Glutamatergic neuron (in vitro differentiated cells): ENCODE data around the gene FASTK. TPM values are rescaled to one million over a fixed set of nuclear protein-coding genes. Genes with fewer than 3 reads are reported as not detected.
A peak's percentile ranks its signal among the peaks of the same experiment; 100 is the strongest.

Experiments used
- DNase-seq: peaks from one replicate; pipeline ENCODE4 v3.0.0; 2022
- H3K27ac Mint-ChIP-seq: one replicate; pipeline ENCODE4 v1.8.0; 2020; ENCODE audit warnings: mild to moderate bottlenecking, mixed read lengths, inconsistent platforms; ENCODE audit not compliant: unreplicated experiment
- H3K27me3 Mint-ChIP-seq: one replicate; pipeline ENCODE4 v1.8.0; 2020; ENCODE audit warnings: mild to moderate bottlenecking, moderate library complexity, mixed read lengths, inconsistent platforms; ENCODE audit not compliant: unreplicated experiment
- H3K36me3 Mint-ChIP-seq: one replicate; pipeline ENCODE4 v1.8.0; 2020; ENCODE audit warnings: mild to moderate bottlenecking, mixed read lengths, inconsistent platforms; ENCODE audit not compliant: unreplicated experiment
- H3K4me1 Mint-ChIP-seq: one replicate; pipeline ENCODE4 v1.8.0; 2020; ENCODE audit warnings: mild to moderate bottlenecking, low read depth, mixed read lengths, inconsistent platforms; ENCODE audit not compliant: unreplicated experiment
- H3K4me3 Mint-ChIP-seq: one replicate; pipeline ENCODE4 v1.8.0; 2020; ENCODE audit warnings: mild to moderate bottlenecking, mixed read lengths, inconsistent platforms; ENCODE audit not compliant: unreplicated experiment
- H3K9me3 Mint-ChIP-seq: one replicate; pipeline ENCODE4 v1.8.0; 2020; ENCODE audit warnings: mild to moderate bottlenecking, moderate library complexity, mixed read lengths, inconsistent platforms; ENCODE audit not compliant: unreplicated experiment
- CTCF ChIP-seq: fragments of 200-600 bp; sonication (generic); IDR thresholded peaks from one replicate; pipeline ENCODE4 v1.5.0; 2021; ENCODE audit not compliant: partially characterized antibody, unreplicated experiment
- total RNA-seq: library from RNA; stranded (reverse); fragmentation: NEBNext Ultra II Directional; extraction: Animal tissue kit (Norgen Biotek cat#: 25700); gene quantifications from one replicate; pipeline ENCODE4 v1.2.1, GENCODE V29; 2021; ENCODE audit not compliant: unreplicated experiment

FASTK gene
- total RNA-seq, 1 donor from 2014 or later: 64.7 TPM

GRCh38 chr7:151058781-151059366, 21.7 kb downstream of the FASTK start:
- Mint-ChIP-seq H3K27me3 (peaks cover 22% of the 10 kb centered on the region), H3K9me3 (peaks cover 9% of the 10 kb centered on the region), H3K36me3 (no peaks in the 10 kb centered on the region), H3K4me3 (peak overlapping the region; percentile 99), H3K4me1 (peaks cover 21% of the 10 kb centered on the region), H3K27ac (peak overlapping the region; percentile 99)
- no peak for DNase-seq
- TF ChIP-seq CTCF: no peak

- no peaks in the 10 kb centered on the region for H3K36me3 Mint-ChIP-seq
- no peak for TF ChIP-seq CTCF
- DNase-seq: peak; percentile 97
- peak overlapping the region; percentile 99 for H3K27ac Mint-ChIP-seq
- H3K4me3 Mint-ChIP-seq: peak overlapping the region; percentile 99
- peaks cover 19% of the 10 kb centered on the region for H3K27me3 Mint-ChIP-seq
- peaks cover 18% of the 10 kb centered on the region for H3K4me1 Mint-ChIP-seq
- H3K9me3 Mint-ChIP-seq: peaks cover 9% of the 10 kb centered on the region
These were observed 22.4 kb downstream of the FASTK start for GRCh38 chr7:151057989-151058780.

- Mint-ChIP-seq H3K27me3 (peaks cover 18% of the 10 kb centered on the region), H3K27ac (peak within 1 kb of the TSS; percentile 99), H3K4me1 (peaks cover 18% of the 10 kb centered on the region), H3K9me3 (peaks cover 9% of the 10 kb centered on the region), H3K4me3 (peak within 1 kb of the TSS; percentile 99), H3K36me3 (peaks cover 3% of the 10 kb centered on the region)
- no peak for TF ChIP-seq CTCF
- no peak for DNase-seq
These were observed 23.1 kb downstream of the FASTK start, which contains the start of gene CDK5 for GRCh38 chr7:151057506-151057988. Gene CDK5, minus strand, starts transcription at chr7:151057897. Its CDS starts 49 bp downstream, at chr7:151057848.

GRCh38 chr7:151056666-151057505, 23.7 kb downstream of the FASTK start:
- no peak for DNase-seq
- H3K9me3 Mint-ChIP-seq: peaks cover 9% of the 10 kb centered on the region
- H3K4me3 Mint-ChIP-seq: peak overlapping the region; percentile 99
- H3K4me1 Mint-ChIP-seq: peaks cover 16% of the 10 kb centered on the region
- peak overlapping the region; percentile 95 for H3K27ac Mint-ChIP-seq
- H3K27me3 Mint-ChIP-seq: peaks cover 18% of the 10 kb centered on the region
- peaks cover 5% of the 10 kb centered on the region for H3K36me3 Mint-ChIP-seq
- TF ChIP-seq CTCF: no peak
